ENCODE data around the gene GMFB.

GMFB gene

DNA sequence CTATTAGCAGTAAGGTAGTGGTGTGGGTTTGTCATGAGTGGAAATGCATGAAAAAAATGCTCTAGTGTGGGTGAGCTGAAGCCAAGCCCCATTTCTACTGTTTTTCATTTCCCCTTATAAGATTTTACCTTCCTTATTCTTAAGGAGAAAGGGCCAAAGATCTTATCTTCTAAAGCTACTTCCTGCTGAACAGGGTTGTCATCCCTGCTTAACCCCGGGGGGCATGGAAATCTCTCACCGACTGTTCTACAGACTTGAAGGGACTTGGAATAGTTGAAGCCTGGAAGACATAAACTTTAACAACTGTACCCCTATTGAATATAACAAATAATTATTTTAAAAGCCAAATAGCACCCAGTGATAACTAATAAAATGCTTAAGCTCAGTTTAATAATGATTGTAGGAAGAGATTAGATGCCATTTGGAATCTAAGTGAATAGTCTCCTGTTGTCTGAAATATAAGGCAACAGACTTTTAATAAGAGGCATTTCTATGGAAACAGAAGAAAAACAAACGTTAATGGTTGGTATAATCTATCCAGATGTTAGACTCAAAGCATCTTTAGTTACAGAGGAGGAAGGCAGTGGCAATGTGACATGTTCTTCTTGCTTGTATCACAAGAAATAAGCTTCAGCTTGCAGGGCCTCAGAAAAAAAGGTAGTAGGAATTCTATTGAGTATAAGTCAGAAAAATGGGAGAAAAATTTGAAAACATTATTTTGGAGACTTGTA lies 1.8 kb upstream of the GMFB start:
- DNase-seq: no peak
- H3K36me3 ChIP-seq (replicated peaks): no peaks in the 10 kb centered on the region
- H3K4me3 ChIP-seq (ENCODE audit: low read depth, low read length): no peak overlapping the region
- no peak overlapping the region for H3K27ac ChIP-seq
- H3K27me3 ChIP-seq (replicated peaks): no peaks in the 10 kb centered on the region
- TF ChIP-seq, protein P1, sequence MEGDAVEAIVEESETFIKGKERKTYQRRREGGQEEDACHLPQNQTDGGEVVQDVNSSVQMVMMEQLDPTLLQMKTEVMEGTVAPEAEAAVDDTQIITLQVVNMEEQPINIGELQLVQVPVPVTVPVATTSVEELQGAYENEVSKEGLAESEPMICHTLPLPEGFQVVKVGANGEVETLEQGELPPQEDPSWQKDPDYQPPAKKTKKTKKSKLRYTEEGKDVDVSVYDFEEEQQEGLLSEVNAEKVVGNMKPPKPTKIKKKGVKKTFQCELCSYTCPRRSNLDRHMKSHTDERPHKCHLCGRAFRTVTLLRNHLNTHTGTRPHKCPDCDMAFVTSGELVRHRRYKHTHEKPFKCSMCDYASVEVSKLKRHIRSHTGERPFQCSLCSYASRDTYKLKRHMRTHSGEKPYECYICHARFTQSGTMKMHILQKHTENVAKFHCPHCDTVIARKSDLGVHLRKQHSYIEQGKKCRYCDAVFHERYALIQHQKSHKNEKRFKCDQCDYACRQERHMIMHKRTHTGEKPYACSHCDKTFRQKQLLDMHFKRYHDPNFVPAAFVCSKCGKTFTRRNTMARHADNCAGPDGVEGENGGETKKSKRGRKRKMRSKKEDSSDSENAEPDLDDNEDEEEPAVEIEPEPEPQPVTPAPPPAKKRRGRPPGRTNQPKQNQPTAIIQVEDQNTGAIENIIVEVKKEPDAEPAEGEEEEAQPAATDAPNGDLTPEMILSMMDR (IDR thresholded peaks at IDR 0.05; ENCODE audit: low read depth, low read length, missing control alignments): no peak
- in situ Hi-C loops (cut with HindIII; ENCODE audit: low pct_ligation_motif_present, low sequenced_read_pairs): no loop called here

DNA sequence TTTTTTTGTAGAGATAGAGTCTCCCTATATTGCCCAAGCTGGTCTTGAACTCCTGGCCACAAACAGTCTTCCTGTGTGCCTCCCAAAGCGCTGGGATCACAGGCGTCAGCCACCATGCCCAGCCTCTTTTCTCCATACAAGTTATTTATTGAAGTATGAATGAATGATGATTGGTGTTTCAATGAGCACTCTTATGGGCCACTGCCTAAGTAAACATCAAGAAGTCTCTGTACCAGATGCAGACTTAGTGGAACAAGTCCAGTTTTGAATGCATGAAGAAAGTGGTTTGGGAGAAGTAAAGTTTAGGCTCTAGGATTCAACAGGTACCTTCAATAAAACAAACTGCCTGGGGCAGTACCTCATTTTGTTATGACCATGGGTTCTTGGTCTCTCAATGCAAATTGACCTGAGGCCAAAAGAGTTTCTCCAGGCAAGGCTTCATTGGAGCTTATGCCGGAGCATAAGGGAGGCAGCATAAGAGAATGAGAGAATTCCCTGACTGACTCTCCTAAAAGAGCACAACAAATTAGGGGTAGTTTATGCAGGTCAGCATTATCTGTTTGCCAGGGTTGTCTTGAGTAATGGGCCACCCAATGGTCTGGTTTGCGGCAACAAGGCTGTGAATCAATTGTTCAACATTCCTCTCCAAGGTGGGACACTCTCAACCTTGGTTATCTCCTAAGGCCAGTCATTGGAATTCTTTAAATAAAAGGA lies 1.1 kb upstream of the GMFB start:
- TF ChIP-seq, protein P1 (IDR thresholded peaks at IDR 0.05; ENCODE audit: low read depth, low read length, missing control alignments): no peak
- in situ Hi-C loops (cut with HindIII; ENCODE audit: low pct_ligation_motif_present, low sequenced_read_pairs): no loop called here
- no peak overlapping the region for H3K4me3 ChIP-seq (ENCODE audit: low read depth, low read length)
- H3K27ac ChIP-seq: no peak overlapping the region
- H3K27me3 ChIP-seq (replicated peaks): no peaks in the 10 kb centered on the region
- DNase-seq: no peak
- H3K36me3 ChIP-seq (replicated peaks): no peaks in the 10 kb centered on the region

DNA sequence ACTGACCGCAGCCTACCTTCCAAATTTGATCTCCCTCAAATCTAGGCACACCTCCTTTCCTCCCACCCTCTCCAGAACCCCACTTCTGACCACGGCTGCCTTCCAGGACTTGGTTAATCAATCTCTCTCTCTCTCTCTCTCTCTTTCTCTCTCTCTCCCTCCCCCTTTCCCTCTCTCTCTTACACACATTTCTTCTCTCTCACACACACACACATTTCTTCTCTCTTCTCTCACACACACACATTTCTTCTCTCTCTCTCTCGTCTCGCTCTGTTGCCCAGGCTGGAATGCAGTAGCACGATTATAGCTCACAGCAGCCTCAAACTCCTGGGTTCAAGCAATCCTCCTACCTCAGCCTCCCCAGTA lies 521 bp upstream of the GMFB start:
- in situ Hi-C loops (cut with HindIII; ENCODE audit: low pct_ligation_motif_present, low sequenced_read_pairs): no loop called here
- TF ChIP-seq, protein P1 (IDR thresholded peaks at IDR 0.05; ENCODE audit: low read depth, low read length, missing control alignments): no peak
- Histone ChIP-seq H3K36me3 (replicated peaks) (no peaks in the 10 kb centered on the region), H3K27me3 (replicated peaks) (no peaks in the 10 kb centered on the region), H3K4me3 (ENCODE audit: low read depth, low read length) (peak overlapping the region; percentile 76), H3K27ac (peak overlapping the region; percentile 34)
- no peak for DNase-seq

DNA sequence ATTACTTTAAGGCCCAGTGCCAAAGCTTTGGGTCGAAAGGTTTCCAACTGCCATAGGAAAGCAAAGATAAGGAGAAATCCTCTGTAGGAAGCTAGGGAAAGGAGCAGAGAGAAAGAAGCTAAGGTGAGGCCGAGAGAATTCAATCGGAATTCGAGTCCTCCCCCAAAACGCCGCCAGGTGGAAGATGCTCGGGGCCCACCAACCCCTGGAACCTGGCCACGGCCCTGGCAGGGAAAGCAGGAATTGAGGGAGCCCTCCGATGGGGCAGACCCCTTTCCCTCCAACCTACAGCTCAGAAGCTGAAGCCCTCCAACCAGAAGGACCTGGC lies 498 bp downstream of the GMFB start:
- in situ Hi-C loops (cut with HindIII; ENCODE audit: low pct_ligation_motif_present, low sequenced_read_pairs): no loop called here
- TF ChIP-seq, protein P1 (IDR thresholded peaks at IDR 0.05; ENCODE audit: low read depth, low read length, missing control alignments): peak; percentile 28
- H3K27ac ChIP-seq: peak overlapping the region; percentile 91
- peak overlapping the region; percentile 76 for H3K4me3 ChIP-seq (ENCODE audit: low read depth, low read length)
- no peak for DNase-seq
- peaks cover 3% of the 10 kb centered on the region for H3K36me3 ChIP-seq (replicated peaks)
- no peaks in the 10 kb centered on the region for H3K27me3 ChIP-seq (replicated peaks)

DNA sequence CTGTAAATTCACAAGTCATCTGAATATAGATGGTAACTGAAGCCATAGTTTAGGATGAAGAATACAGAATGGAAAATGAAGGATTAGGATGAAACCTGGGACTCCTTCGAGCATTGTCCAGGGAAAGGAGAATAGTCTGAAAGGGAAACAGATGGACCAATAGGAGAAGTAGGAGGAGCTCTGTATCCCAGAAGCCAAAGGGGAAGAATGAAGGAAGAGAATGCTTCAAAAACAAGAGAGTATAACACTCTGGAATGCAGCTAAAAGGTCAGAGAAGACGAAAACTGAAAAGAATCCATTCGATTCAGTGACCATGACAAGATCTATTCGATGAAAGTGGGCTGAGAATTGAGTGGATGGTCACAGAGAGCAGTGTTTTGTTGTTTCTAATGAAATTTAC lies 1.0 kb downstream of the GMFB start:
- Histone ChIP-seq H3K36me3 (replicated peaks) (peaks cover 8% of the 10 kb centered on the region), H3K27ac (peak overlapping the region; percentile 91), H3K4me3 (ENCODE audit: low read depth, low read length) (peak overlapping the region; percentile 76), H3K27me3 (replicated peaks) (no peaks in the 10 kb centered on the region)
- no peak for DNase-seq
- TF ChIP-seq, protein P1 (IDR thresholded peaks at IDR 0.05; ENCODE audit: low read depth, low read length, missing control alignments): no peak
- in situ Hi-C loops (cut with HindIII; ENCODE audit: low pct_ligation_motif_present, low sequenced_read_pairs): no loop called here

Data from brain microvascular endothelial cell (primary cell).